HepG2 (cell line): Measurements from ENCODE around the gene WDR82. TPM values are rescaled to one million over a fixed set of nuclear protein-coding genes. Genes with fewer than 3 reads are reported as not detected.

ENCODE experiments used
- ATAC-seq: fragments of 200-7000 bp; cut with Tn5 transposase; 3 replicates; pipeline ENCODE4 v1.9.1; 2020; ENCODE audit warnings: mild to moderate bottlenecking, moderate library complexity
- BruUV-seq: library from RNA; stranded (reverse); fragments of 400-500 nt; replicated peaks from 2 replicates; lab custom pipeline; 2021; lab: Mats Ljungman, UMichigan
- CTCF ChIA-PET: fragments of 300-600 bp; formaldehyde crosslinking; extraction: SDS; loops from one replicate; lab custom pipeline; 2021; ENCODE audit warnings: low total read pairs, inconsistent platforms, low intra/inter-chr PET ratio; lab: Yijun Ruan, JAX
- POLR2A ChIA-PET: fragments of 350-600 bp; sonication (Branson Sonifier 250); formaldehyde crosslinking; loops from one replicate; lab custom pipeline; 2020; ENCODE audit warnings: antibody characterized with exemption, inconsistent platforms; lab: Yijun Ruan, JAX
- DNase-seq: peaks from one replicate; pipeline ENCODE4 v3.0.0-alpha.2; 2015; ENCODE audit warnings: low spot score
- FAIRE-seq: peaks from 3 replicates; lab custom pipeline; 2011; peaks lifted over from hg19 to GRCh38; lab: Jason Lieb, UNC
- H2AFZ ChIP-seq: one replicate; pipeline ENCODE4 v1.6.1; 2011; ENCODE audit warnings: low read length, inconsistent platforms
- H3K27ac ChIP-seq: fragments of 300-600 bp; 3 replicates; pipeline ENCODE4 v1.8.0; 2011; ENCODE audit warnings: mixed run types, mild to moderate bottlenecking, mixed read lengths, low read length, inconsistent platforms; ENCODE audit not compliant: insufficient read depth; ENCODE audit errors: extremely low read length
- H3K27me3 ChIP-seq, 2 experiments: fragments of 200-600 bp in 1 of 2; 2 replicates in 1 of 2; 3 replicates in 1 of 2; pipeline versions ENCODE4 v1.6.0 to v1.8.0; 2011; ENCODE audit warnings: low read length in 2 of 2, mild to moderate bottlenecking in 2 of 2, moderate library complexity in 2 of 2, inconsistent platforms in 1 of 2; ENCODE audit not compliant: insufficient read depth in 2 of 2, control insufficient read depth in 1 of 2
- H3K36me3 ChIP-seq, 2 experiments: fragments of 200-600 bp in 1 of 2; replicated peaks in 1 of 2; 2 replicates in 1 of 2; 3 replicates in 1 of 2; pipeline versions ENCODE4 v1.5.1 to v1.8.0; 2011; ENCODE audit warnings: low read length in 2 of 2, inconsistent platforms in 1 of 2; ENCODE audit not compliant: insufficient read depth in 2 of 2, control insufficient read depth in 1 of 2
- H3K4me1 ChIP-seq: 2 replicates; pipeline ENCODE4 v1.5.1; 2012; ENCODE audit warnings: low read length, inconsistent platforms; ENCODE audit not compliant: insufficient read depth
- H3K4me2 ChIP-seq: 2 replicates; pipeline ENCODE4 v1.6.0; 2011; ENCODE audit warnings: low read depth, low read length, inconsistent platforms
- H3K4me3 ChIP-seq, 3 experiments: fragments of 200-600 bp in 1 of 3; sonication (generic), shearing (Covaris generic) in 1 of 3; replicated peaks in 1 of 3; 2 replicates each; pipeline ENCODE4 v1.5.1; 2011 to 2016; ENCODE audit warnings: low read length in 3 of 3, inconsistent platforms in 2 of 3, low read depth in 2 of 3, mild to moderate bottlenecking in 2 of 3, control low read depth in 1 of 3, mixed read lengths in 1 of 3; ENCODE audit not compliant: insufficient read depth in 1 of 3
- H3K79me2 ChIP-seq: one replicate; pipeline ENCODE4 v1.6.1; 2011; ENCODE audit warnings: low read length, inconsistent platforms; ENCODE audit not compliant: insufficient read depth
- H3K9ac ChIP-seq: 2 replicates; pipeline ENCODE4 v1.6.0; 2011; ENCODE audit warnings: mild to moderate bottlenecking, low read depth, low read length, inconsistent platforms; ENCODE audit not compliant: insufficient read depth
- H3K9me3 ChIP-seq: 2 replicates; pipeline ENCODE4 v1.5.1; 2012; ENCODE audit warnings: mild to moderate bottlenecking, low read length
- H4K20me1 ChIP-seq: 2 replicates; pipeline ENCODE4 v1.6.0; 2011; ENCODE audit warnings: inconsistent platforms, mild to moderate bottlenecking, low read length, moderate library complexity; ENCODE audit not compliant: insufficient read depth
- KDM5A ChIP-seq: fragments of 200-600 bp; sonication (generic); IDR thresholded peaks from 2 replicates; pipeline ENCODE4 v1.7.0; 2018; ENCODE audit warnings: antibody characterized with exemption, mild to moderate bottlenecking, low read length, borderline replicate concordance
- MYC ChIP-seq: sonication (generic); formaldehyde crosslinking; IDR thresholded peaks from 2 replicates; pipeline ENCODE4 v1.9.0; 2021; ENCODE audit warnings: missing genetic modification reagents, borderline replicate concordance
- TCF7L2 ChIP-seq: IDR thresholded peaks from 2 replicates; pipeline ENCODE4 v1.6.1; 2011; ENCODE audit warnings: mild to moderate bottlenecking, low read depth, low read length, moderate library complexity
- YEATS2 ChIP-seq: sonication (generic); formaldehyde crosslinking; IDR thresholded peaks from 2 replicates; pipeline ENCODE4 v1.4.0; 2020; ENCODE audit warnings: missing genetic modification reagents, borderline replicate concordance
- ZMYM2 ChIP-seq: sonication (generic); formaldehyde crosslinking; IDR thresholded peaks from 2 replicates; pipeline ENCODE4 v1.8.0; 2022; ENCODE audit warnings: mild to moderate bottlenecking, missing genetic modification reagents
- ZNF30 ChIP-seq: sonication (generic); formaldehyde crosslinking; IDR thresholded peaks from 2 replicates; pipeline ENCODE4 v1.5.0; 2020; ENCODE audit warnings: mild to moderate bottlenecking, missing genetic modification reagents
- WGBS: methylation state at CpG from one replicate; pipeline ENCODE4 v1.1.6; 2017; ENCODE audit warnings: low lambda C conversion rate; 5-methylcytosine and 5-hydroxymethylcytosine counted together
- in situ Hi-C: cut with HindIII; loops from 2 replicates; pipeline ENCODE4 v1.10.0; 2017; ENCODE audit warnings: low pct_unique_long_range_greater_than_20kb; ENCODE audit not compliant: extremely low pct_ligation_motif_present
- intact Hi-C: fragments of 100-400 bp; cut with micrococcal nuclease; formaldehyde crosslinking; loops from one replicate; pipeline ENCODE4 v1.10.0; 2022; ENCODE audit not compliant: unreplicated experiment
- polyA plus RNA-seq, 8 experiments: library from polyadenylated mRNA; depleted of rRNA in 3 of 8; stranded (reverse) in 7 of 8; unstranded in 1 of 8; fragments of >200 nt; fragmentation: Illumina TruSeq in 4 of 8; extraction: Trizol in 4 of 8; gene quantifications; 2 replicates each; pipeline versions ENCODE4 v1.2.1 to v1.2.3, GENCODE V29; 2011 to 2016; ENCODE audit warnings: low read depth in 4 of 8, missing spikeins in 1 of 8, mixed read lengths in 1 of 8; ENCODE audit not compliant: insufficient read depth in 1 of 8
- total RNA-seq, 5 experiments: library from RNA; depleted of rRNA; stranded (reverse); fragments of >200 nt; fragmentation: Illumina TruSeq; extraction: Trizol; gene quantifications; 2 replicates each; pipeline ENCODE4 v1.2.3, GENCODE V29; 2016; ENCODE audit warnings: low read depth in 1 of 5
- TF ChIP-seq, protein P1 (sequence below), 2 experiments: sonication (generic) in 1 of 2; formaldehyde crosslinking in 1 of 2; IDR thresholded peaks; 2 replicates each; pipeline versions ENCODE4 v1.4.0 to v1.6.1; 2016 to 2020; ENCODE audit warnings: borderline replicate concordance in 1 of 2, low read depth in 1 of 2, mild to moderate bottlenecking in 1 of 2, missing genetic modification reagents in 1 of 2
- TF ChIP-seq, protein P2 (sequence below): IDR thresholded peaks from 2 replicates; pipeline ENCODE4 v1.6.1; 2016
- TF ChIP-seq, protein P3 (sequence below): sonication (generic); formaldehyde crosslinking; IDR thresholded peaks from 2 replicates; pipeline ENCODE4 v1.5.0; 2020; ENCODE audit warnings: missing genetic modification reagents, mild to moderate bottlenecking, borderline replicate concordance
- TF ChIP-seq, protein P4 (sequence below): sonication (generic); formaldehyde crosslinking; IDR thresholded peaks from 2 replicates; pipeline ENCODE4 v1.4.0; 2020; ENCODE audit warnings: missing genetic modification reagents
- TF ChIP-seq, protein P5 (sequence below): sonication (generic); formaldehyde crosslinking; conservative IDR thresholded peaks from 2 replicates; pipeline ENCODE4 v1.5.0; 2020; ENCODE audit warnings: missing genetic modification reagents
- TF ChIP-seq, protein P6 (sequence below): sonication (generic); formaldehyde crosslinking; IDR thresholded peaks from 2 replicates; pipeline ENCODE4 v1.4.0; 2020; ENCODE audit warnings: mild to moderate bottlenecking, missing genetic modification reagents, borderline replicate concordance

The WDR82 gene
- total and polyA plus RNA-seq, 2 of the 13 experiments (the other 11 are each of a cell fraction or from before 2014, with no cell fraction given) = 39.1 to 59.5 TPM

DNA sequence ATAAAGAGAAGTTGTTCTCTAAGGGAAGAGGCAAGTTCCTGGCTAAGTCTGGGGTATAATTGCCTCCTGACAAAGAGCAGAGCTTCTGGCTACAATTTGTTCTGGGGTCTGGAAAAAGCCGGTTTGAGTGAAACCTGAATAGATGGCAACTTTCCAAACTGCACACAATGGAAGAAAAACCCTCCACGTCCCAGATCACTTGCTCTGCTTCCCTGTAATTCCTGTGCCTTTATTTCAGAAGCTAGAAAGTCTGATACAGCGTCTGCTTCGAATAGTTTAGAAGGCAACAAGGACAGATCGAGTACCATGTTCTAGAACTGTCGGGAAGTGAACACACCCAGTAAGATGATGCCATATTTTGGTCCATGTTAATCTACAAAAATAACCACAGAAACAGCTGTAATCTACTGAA lies 1.6 kb upstream of the WDR82 start:
- Histone ChIP-seq H3K4me2 (peak overlapping the region; percentile 74; the same call in 1 of the 2 replicates), H3K36me3 (no peaks in the 10 kb centered on the region), H4K20me1 (peaks cover 26% of the 10 kb centered on the region), H3K27ac (peak overlapping the region; percentile 10), H3K4me3 (no peak overlapping the region), H3K79me2 (peaks cover 34% of the 10 kb centered on the region), H3K9me3 (no peaks in the 10 kb centered on the region), H3K27me3 (no peaks in the 10 kb centered on the region; a peak in 1 of 5 replicates), H3K4me1 (peaks cover 74% of the 10 kb centered on the region), H2AFZ (no peak overlapping the region), H3K9ac (no peak overlapping the region)
- ATAC-seq = no peak
- in situ Hi-C loops = no loop called here
- POLR2A ChIA-PET = interaction anchor here (2.7 to 5.3 kb wide), 5 partner anchors 9 to 42 kb away, joined by 6 to 165 read pairs (median 36); partner anchors contain the start of genes GLYCTK and TWF2
- DNase-seq = no peak
- FAIRE-seq = no peak
- 60% methylated on average over 6 of the region's 6 CpGs for WGBS
- CTCF ChIA-PET = no interaction called here
- intact Hi-C loops = loop anchor here (10.0 kb wide), 1 partner anchor 465 kb away; no protein-coding TSS in a partner anchor
- no TSS peak for BruUV-seq
- TF ChIP-seq, protein P1, sequence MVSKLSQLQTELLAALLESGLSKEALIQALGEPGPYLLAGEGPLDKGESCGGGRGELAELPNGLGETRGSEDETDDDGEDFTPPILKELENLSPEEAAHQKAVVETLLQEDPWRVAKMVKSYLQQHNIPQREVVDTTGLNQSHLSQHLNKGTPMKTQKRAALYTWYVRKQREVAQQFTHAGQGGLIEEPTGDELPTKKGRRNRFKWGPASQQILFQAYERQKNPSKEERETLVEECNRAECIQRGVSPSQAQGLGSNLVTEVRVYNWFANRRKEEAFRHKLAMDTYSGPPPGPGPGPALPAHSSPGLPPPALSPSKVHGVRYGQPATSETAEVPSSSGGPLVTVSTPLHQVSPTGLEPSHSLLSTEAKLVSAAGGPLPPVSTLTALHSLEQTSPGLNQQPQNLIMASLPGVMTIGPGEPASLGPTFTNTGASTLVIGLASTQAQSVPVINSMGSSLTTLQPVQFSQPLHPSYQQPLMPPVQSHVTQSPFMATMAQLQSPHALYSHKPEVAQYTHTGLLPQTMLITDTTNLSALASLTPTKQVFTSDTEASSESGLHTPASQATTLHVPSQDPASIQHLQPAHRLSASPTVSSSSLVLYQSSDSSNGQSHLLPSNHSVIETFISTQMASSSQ (IDR thresholded peaks at IDR 0.05; ENCODE audit: low read depth) = no peak
- TF ChIP-seq, protein P1 (CRISPR knock-in tag; IDR thresholded peaks at IDR 0.05; ENCODE audit: borderline replicate concordance) = no peak
- TF ChIP-seq, protein P2, sequence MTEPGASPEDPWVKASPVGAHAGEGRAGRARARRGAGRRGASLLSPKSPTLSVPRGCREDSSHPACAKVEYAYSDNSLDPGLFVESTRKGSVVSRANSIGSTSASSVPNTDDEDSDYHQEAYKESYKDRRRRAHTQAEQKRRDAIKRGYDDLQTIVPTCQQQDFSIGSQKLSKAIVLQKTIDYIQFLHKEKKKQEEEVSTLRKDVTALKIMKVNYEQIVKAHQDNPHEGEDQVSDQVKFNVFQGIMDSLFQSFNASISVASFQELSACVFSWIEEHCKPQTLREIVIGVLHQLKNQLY (CRISPR knock-in tag) = no peak
- TF ChIP-seq, protein P3, sequence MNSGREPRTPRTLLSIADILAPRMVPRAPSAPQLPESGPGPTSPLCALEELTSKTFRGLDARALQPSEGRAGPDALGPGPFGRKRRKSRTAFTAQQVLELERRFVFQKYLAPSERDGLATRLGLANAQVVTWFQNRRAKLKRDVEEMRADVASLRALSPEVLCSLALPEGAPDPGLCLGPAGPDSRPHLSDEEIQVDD (CRISPR knock-in tag) = no peak
- TF ChIP-seq ZMYM2 (CRISPR knock-in tag) (no peak), TCF7L2 (no peak), KDM5A (no peak), ZNF30 (CRISPR knock-in tag) (no peak), YEATS2 (no peak), MYC (CRISPR knock-in tag) (no peak)
- TF ChIP-seq, protein P4, sequence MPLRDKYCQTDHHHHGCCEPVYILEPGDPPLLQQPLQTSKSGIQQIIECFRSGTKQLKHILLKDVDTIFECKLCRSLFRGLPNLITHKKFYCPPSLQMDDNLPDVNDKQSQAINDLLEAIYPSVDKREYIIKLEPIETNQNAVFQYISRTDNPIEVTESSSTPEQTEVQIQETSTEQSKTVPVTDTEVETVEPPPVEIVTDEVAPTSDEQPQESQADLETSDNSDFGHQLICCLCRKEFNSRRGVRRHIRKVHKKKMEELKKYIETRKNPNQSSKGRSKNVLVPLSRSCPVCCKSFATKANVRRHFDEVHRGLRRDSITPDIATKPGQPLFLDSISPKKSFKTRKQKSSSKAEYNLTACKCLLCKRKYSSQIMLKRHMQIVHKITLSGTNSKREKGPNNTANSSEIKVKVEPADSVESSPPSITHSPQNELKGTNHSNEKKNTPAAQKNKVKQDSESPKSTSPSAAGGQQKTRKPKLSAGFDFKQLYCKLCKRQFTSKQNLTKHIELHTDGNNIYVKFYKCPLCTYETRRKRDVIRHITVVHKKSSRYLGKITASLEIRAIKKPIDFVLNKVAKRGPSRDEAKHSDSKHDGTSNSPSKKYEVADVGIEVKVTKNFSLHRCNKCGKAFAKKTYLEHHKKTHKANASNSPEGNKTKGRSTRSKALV (CRISPR knock-in tag) = no peak
- TF ChIP-seq, protein P5, sequence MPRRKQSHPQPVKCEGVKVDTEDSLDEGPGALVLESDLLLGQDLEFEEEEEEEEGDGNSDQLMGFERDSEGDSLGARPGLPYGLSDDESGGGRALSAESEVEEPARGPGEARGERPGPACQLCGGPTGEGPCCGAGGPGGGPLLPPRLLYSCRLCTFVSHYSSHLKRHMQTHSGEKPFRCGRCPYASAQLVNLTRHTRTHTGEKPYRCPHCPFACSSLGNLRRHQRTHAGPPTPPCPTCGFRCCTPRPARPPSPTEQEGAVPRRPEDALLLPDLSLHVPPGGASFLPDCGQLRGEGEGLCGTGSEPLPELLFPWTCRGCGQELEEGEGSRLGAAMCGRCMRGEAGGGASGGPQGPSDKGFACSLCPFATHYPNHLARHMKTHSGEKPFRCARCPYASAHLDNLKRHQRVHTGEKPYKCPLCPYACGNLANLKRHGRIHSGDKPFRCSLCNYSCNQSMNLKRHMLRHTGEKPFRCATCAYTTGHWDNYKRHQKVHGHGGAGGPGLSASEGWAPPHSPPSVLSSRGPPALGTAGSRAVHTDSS (CRISPR knock-in tag) = no peak
- TF ChIP-seq, protein P6, sequence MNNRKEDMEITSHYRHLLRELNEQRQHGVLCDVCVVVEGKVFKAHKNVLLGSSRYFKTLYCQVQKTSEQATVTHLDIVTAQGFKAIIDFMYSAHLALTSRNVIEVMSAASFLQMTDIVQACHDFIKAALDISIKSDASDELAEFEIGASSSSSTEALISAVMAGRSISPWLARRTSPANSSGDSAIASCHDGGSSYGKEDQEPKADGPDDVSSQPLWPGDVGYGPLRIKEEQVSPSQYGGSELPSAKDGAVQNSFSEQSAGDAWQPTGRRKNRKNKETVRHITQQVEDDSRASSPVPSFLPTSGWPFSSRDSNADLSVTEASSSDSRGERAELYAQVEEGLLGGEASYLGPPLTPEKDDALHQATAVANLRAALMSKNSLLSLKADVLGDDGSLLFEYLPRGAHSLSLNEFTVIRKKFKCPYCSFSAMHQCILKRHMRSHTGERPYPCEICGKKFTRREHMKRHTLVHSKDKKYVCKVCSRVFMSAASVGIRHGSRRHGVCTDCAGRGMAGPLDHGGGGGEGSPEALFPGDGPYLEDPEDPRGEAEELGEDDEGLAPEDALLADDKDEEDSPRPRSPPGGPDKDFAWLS (CRISPR knock-in tag) = no peak
